ENCODE measurements around the gene TSSK3.
"Not testable (repeated sequence)": the region's sequence is repeated elsewhere in the genome, so short reads cannot be mapped to it uniquely, and the experiment has no call there.

TSSK3 gene

DNA sequence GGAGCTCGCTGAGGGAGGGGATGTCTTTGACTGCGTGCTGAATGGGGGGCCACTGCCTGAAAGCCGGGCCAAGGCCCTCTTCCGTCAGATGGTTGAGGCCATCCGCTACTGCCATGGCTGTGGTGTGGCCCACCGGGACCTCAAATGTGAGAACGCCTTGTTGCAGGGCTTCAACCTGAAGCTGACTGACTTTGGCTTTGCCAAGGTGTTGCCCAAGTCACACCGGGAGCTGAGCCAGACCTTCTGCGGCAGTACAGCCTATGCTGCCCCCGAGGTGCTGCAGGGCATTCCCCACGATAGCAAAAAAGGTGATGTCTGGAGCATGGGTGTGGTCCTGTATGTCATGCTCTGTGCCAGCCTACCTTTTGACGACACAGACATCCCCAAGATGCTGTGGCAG lies 1.4 kb downstream of the TSSK3 start:
- no peak for DNase-seq (ENCODE audit: low spot score)

DNA sequence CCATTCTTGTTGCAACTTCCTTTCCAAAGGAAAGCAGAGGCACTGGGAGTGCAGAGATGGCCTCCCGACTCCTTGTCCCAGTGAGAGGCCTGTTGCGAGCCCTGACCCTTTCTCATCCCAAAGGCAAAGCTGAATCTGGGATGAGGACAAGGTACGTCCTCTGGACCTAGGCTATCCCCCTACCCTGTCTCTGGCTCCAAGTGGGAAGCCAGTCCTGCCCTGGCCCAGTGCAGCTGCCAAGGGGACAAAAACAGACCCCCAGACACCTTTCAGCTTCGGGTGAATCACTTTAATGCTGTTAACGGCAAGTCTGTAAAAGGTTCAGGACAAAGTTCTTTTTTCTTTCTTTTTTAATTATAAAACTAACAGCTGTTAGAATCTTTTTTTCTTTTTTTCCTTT lies 2.5 kb downstream of the TSSK3 start:
- no peak for DNase-seq (ENCODE audit: low spot score)

DNA sequence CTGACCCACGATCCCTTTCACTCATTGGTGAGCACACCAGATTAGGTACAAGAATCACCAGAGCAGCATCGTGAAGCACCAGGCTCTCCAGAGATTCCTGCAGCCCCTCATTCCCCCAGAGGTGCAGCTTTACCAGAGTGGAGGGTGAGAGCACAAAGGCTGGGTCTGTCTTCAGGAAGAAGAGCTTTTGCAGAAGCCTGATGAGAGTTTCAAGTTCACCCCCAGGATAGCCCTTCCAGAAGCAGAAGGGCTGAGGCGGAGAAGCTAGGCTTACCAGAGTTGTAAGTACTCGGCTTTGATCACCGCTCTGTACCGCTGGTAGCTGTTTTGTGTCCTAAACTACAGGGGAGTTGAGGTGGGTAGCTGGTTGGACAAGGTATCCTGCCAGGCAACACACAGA lies 3.1 kb downstream of the TSSK3 start:
- no peak for DNase-seq (ENCODE audit: low spot score)

DNA sequence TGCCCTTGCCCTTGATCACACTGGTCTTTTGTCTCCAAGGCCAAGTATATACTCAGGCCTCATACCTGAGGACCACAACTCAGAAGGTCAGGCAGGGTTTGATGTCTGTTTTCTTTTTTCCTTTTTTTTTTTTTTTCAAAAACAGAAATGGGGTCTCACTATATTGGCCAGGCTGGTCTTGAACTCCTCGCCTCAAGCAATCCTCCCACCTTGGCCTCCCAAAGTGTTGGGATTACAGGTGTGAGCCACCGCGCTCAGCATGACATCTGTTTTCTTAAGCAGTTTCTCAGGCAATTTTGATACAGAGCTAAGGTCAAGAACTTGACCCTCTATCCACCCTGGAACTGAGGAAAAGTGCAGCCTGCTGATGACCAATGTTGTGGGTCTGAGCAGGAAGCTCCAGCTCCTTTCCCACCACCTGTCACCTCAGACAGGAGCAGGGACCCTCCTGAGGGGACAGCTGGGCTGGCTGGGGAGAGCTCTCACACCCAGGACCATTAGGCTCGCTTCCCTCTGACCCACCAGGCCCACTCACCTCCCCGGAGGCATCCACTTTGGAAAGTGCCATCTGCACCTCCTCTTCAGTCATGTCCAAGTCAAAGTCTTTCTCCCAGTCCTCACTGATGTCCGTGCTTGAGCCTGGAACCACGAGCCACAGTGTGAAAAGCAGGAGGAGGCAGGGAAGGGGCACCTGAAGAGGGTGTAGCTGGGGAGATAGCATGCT lies 5.7 kb downstream of the TSSK3 start:
- no peak for DNase-seq (ENCODE audit: low spot score)

DNA sequence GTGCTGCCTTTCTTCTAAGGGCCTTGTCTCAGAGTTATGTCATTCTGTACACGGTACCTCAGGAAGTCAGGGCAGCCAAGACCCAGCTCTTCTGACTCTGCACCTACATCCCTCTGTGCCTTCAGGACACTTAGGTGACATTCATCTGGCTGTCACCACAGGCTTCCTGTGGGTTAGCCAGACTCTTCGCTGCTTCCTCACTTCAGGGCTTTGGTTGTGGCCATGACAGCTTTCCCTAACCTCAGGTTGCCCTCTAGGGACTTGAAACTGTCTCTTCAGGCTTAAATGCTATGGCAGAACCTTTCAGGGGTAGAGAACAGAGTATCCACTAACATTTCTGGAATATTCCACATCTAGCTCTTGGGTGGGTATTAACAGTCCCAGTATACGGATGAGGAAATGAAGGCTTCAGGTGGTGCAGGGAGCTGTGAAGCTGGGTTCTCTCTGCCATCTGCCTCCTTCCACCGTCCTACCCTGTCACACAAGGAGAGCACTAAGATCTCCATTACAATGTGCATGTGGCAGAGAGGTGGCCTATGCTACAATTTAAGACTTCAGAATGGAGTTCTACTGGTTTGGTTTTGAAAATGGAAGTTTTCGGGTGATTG lies 9.9 kb downstream of the TSSK3 start:
- no peak for DNase-seq (ENCODE audit: low spot score)

DNA sequence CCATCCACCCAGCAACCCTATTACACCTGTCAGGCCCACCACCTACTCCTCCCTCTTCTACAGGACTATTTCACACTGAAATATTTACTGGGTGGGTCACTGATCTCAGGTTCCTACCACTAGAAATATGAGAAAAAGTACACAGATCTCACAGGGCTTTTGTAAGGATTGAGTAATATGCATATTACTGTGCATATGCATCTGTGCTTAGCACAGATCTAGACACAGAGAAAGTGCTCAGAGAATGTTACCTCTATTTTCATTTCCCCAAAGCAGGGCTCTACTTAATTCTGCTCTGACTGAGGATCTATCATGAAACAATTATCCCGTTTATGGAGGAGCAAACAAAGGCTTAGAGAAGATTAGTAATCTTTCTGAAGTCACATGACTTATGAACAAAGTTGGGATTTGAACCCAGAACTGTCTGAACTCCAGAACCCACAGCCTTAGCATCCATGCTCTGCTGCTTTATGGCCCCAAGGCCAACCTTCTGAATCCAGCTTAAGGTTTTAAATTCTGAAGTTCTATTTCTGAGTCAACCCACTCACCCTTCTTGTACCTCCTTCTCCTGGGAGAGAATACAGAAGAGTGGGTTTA lies 11.8 kb downstream of the TSSK3 start:
- no peak for DNase-seq (ENCODE audit: low spot score)

DNA sequence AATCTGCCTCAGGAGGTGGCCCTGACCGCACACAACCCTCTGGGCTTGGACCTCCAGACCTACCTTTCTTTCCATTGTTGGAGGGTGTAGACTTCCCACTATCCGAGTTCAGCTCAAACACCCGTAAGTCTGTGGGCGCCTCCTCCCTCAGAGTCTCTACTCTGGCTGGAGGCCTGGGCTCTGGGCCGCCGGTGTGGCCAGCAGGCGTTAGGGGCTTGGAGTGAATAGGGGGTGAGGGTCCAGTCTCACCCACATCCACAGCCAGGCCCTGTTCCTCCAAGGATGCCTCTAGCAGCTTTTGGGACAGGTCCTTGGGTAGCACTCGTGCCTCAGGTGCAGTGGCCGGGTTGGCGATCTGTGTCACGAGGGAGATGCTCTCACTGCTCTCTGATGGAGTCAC lies 13.9 kb downstream of the TSSK3 start:
- no peak for DNase-seq (ENCODE audit: low spot score)

DNA sequence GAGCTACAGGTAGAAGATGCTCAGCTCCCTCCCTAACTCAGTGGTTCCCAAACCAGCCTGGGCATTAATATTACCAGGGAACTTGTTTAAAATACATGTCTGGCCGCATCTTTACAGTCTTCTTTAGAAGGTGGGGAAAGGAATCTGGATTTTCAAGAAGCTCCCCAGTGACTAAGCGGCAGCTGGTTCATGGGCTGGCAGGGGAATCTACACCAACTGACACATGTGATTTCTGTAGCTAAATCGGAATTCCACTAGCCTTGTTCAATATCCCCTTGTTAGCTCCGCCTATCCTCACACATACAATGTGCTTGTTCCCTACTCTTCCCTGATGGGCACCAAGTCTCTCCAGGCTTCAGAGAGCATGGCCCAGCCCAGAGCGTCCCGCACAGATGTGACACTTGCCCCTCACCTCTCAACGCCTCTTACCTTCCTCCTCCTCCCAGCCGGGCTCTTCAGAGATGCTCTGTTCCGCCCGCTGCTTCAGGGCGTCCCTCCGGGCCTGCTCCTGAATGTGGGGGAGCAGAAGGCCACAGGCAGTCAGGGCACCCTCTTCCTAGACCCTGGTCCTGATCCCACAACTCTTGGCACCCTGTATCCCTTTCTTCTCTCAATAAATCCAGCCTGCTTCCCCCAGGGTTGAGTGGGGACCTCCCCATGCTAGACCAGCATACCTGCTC lies 15.3 kb downstream of the TSSK3 start:
- DNase-seq (ENCODE audit: low spot score): no peak

DNA sequence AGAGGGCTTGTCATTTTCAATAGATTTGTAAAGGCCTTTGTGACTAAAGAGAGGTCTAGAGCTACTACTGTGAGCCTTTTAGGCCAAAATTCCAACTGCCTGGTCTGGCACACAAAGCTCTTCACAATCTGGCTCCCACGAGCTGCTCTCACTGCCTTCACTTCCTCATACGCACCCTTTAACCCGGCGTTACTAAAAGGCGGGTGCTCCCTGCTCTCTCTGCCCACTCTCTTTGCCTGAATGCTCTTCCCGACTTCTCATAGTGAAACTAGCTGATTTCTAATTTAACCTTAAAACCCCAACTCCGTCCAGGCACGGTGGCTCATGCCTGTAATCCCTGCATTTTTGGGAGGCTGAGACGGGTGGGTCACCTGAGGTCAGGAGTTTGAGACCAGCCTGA lies 17.7 kb downstream of the TSSK3 start:
- no peak for DNase-seq (ENCODE audit: low spot score)

DNA sequence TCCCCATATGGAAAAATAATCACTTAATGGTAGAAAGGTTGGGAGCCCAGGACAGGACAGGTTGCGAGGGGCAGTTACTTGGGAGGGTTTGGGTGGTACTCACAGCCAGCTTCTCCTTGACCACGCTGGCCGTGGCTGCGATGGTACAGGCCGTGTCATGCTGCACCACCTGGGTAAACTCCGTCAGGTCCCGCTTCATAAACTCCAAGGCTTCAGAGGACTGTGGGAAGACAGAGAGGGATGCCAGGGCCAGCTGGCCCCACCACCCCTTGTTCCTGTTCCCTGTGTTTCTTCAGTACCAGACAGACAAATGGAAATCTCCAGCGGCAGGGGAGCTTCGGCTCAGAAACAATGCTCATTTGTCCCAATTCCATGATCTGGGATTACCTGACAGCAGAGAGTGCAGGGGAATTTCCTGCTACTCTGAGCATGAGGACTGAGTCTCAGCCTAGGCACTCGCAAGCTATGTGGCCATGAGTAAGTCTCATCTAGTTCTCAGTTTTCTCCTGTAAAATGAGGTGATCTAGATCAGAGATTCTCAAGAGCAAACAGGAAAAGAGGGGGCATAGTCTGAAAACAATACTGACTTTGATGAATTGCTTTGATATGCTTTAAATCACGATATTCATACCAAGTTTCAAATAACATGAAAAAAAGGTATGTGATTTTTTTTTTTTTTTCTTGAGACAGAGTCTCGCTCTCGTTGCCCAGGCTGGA lies 24.5 kb downstream of the TSSK3 start:
- no peak for DNase-seq (ENCODE audit: low spot score)

DNA sequence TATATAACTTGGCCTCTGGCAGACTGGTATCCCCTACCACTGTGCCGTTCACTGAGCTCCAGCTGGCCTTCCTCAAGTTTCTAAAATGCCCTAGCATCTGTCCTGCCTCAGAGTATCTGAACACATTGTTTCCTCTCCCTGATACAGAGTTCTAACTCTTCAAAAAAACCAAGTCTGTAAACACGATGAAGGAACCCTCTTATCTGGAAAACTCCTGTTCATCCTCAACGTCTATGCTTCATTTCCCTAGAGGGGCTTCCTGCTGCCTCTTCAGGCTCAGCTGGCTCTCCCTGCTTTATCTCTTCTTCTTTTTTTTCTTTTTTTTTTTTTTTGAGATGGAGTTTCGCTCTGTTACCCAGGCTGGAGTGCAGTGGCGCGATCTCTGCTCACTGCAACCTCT lies 26.3 kb downstream of the TSSK3 start:
- DNase-seq (ENCODE audit: low spot score): peak; percentile 18

DNA sequence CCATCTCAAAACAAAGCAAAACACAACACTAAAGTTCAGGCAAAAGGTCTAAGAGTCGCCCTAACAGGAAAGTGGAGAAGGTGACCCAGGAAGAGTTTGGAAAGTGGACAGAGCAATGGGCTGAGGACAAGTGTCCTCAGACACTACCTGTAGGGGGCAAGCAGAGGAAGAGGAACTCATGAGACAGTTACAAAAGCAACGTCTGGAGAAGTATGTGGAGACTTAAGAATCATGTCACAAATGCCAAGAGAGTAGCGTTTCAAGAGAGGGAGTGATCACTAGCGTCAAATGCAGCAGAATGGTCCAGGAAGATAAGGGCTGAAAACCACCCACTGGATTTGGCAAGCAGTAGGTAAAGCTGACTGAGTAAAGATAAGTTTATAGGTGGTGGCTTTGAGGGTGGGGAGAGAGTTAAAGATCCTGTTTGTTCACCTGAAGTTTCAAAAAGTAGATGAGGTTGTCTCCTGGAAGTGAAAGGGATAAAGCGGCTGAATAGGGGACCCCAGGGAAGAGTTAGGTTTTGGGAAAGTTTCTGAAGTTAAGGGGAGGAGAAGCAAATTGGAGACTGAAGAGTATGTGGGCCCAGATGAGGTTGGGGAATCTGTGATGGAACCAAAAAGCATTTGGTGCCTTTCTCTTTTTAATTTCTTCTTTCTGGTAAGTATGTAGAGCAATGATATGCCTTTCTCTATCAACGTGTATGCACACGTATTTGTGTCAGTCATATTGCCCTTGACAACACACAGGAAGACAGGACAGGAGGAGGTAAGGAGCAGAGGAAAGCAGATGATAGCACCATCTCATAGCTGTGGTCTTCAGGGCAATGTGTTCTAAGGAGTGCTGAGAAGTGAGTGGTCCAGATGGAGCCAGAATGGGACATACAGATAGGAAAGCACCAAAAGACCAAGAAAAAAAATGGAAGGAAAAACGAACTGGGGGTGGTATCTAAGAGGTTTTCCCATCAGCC lies 28.8 kb downstream of the TSSK3 start:
- DNase-seq (ENCODE audit: low spot score): peak; percentile 97

DNA sequence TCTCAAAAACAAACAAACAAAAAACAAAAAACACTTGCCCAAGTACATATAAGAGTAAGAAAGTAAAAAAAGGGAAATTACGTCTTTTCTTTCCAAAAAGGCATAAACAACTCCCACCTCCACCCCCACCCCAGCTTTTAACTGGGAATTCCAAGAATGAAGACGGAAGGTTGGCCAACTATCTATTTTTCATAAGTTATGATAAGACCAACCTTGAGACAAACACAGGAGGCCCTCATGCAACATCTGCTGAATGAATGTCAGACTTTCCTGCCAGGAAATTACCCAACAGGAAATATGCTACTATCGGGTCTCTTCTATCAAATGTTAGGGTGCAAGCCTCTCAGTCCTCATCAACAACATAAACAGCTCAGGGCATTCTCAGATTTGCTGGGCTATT lies 30.0 kb downstream of the TSSK3 start:
- peak; percentile 51 for DNase-seq (ENCODE audit: low spot score)

DNA sequence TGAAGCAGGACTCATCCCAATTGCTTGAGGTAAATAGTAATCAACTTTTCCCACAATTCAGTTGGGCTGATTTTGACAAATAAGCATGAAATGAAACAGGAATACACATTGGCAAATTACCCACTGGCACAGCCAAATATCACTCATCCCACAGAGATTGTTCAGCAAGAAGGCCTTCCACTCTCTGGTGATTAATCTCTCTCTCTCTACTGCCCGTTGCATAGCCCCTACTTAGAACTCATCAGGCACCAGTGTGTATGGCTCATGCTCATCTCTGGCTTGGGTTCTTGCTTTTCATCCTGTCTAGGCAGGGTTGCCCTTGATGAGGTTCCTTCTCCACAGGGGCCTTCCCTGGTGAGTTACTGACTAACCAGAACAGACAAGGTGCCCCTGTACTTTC lies 30.8 kb downstream of the TSSK3 start:
- peak; percentile 56 for DNase-seq (ENCODE audit: low spot score)

DNA sequence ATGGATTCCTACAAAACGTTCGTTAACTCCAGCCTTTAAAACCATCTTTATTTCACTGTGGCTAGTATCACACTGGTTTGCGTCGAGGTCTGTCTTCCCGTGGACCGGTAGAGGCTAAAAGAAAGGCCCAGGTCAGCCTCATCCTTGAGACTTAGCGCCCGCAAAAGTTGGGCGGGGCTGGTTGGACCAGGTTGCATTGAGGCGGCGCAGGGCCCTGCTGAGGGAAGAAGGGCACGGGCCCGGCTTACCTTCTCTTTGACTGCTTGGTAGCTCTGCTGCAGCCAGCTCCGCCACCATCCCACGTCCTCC lies 31.4 kb downstream of the TSSK3 start:
- peak; percentile 77 for DNase-seq (ENCODE audit: low spot score)

DNA sequence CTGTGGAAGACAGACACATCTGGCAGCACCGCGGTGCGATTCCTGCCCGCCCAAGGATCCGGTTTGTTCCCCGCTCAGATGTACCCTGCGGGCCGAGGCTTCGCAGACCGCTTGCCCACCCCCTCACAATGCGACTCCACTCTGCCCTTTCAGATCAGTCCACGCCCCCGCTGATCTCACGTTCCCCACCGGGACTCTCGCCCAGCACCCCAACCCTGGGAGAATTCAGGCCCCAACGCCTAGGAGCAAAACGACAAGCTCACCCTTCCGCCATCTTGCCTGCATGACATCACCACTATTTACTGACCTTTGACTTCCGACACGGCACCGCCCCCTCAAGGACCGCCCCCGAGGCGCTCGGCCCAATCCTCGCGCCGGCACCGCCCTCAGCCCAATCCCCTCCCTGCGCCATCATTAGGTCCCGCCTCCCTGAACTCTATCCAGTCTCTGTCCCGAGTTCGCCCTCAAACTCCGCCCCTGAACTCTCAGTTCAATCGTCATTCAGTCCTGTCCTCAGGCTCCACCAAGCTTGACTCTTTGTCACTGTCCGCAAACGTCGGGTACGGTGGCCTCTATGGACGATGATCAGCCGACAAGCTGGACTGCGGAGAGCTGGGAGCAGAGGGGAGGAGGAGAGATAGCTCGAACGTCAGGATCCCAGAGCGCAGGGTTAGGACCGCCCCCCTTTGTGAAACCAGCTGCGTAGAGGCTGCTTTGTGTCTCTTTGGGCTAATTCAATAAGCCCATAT lies 32.0 kb downstream of the TSSK3 start, which contains the start of gene BSDC1:
TSS of gene BSDC1 (minus strand) at position 301 of the 749 bp plus-strand sequence. CDS start at position 274, 27 bp downstream.
- DNase-seq (ENCODE audit: low spot score): peak; percentile 99

DNA sequence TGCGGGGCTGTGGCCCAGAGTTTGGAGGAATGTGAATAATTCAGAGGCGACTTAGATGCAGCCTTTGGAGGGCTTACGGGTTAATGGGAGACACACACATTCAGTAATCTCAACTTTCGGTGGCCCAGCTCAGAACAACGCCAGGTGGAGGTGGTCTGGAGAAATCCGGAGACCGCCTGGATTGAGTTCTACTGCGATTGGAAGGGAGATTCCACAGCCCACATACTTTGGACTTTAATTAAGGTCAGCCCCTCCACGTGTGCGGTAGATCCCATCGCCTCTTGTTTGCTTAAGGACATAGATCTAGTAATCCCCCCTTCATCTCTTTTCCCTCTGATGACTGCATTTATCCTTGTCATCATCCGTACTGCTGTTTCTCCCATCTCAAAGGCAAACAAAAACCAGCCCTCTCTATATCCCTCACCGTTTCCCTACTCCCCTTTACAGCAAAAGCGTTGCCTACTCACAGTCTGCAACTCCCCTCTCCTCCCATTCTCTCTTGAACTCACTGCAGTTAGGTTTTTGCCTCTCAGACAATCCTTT lies 32.6 kb downstream of the TSSK3 start:
- DNase-seq (ENCODE audit: low spot score): no peak

DNA sequence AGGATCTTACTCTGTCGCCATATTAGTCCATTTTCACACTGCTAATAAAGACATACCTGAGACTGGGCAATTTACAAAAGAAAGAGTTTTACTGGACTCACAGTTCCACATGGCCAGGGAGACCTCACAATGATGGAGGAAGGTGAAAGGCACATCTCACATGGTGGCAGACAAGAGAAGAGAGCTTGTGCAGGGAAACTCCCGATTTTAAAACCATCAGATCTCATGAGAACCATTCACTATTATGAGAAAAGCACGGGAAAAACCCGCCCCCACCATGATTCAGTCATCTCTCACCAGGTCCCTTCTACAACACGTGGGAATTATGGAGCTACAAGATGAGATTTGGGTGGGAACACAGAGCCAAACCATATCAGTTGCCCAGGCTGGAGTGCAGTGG lies 34.2 kb downstream of the TSSK3 start:
- not testable (repeated sequence) for DNase-seq (ENCODE audit: low spot score)

DNA sequence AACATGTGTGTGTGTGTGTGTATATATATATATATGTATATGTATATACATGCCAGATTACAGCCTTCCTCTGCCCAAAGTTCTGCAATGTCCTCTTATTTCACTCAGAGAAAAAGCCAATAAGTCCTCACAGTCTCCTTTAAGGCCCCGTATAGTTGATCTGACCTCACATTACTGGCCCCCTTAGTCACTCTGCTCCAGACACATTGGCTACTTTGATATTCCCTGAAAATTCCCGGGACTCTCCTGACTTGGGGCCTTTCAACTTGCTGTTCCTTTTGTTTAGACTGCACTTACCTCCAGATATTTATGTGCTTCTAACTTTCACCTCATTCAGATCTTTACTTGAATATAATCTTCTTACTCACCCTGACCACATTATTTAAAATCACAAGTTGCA lies 36.1 kb downstream of the TSSK3 start:
- DNase-seq (ENCODE audit: low spot score): no peak

DNA sequence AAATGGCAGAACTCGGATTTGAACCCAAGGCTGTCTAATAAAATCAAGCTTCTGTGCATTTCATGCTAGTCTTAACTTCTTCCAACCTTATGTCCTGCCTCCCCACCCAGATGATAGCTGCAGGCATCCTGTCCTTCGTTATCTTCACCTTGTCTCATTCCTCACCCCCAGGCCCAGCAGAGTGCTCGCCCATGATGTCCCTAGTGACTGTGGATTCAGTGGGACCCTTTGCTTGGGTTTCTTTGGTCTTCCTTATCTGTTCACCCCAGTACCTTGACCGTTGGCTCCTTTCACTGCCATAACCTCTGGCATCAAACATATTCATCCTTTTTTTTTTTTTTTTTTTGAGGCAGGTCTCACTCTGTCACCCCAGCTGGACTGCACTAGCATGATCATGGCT lies 37.5 kb downstream of the TSSK3 start:
- DNase-seq (ENCODE audit: low spot score): no peak
